DOHH2 (cell line): ENCODE results near the gene PKP4.

Experiments
- CTCF ChIP-seq: fragments of 200-600 bp; sonication (generic); IDR thresholded peaks from one replicate; pipeline ENCODE4 v1.5.1; 2014; ENCODE audit warnings: antibody characterized with exemption, mild to moderate bottlenecking, low read depth, low read length; ENCODE audit not compliant: poor library complexity, severe bottlenecking
- EZH2phosphoT487 ChIP-seq: fragments of 200-600 bp; sonication (generic); IDR thresholded peaks from 2 replicates; pipeline ENCODE4 v1.6.1; 2017; ENCODE audit warnings: borderline replicate concordance, mild to moderate bottlenecking, antibody characterized with exemption, low read length, moderate library complexity, mixed read lengths

- no peak for TF ChIP-seq CTCF
- no peak for TF ChIP-seq EZH2phosphoT487
Observed at GRCh38 chr2:158714420-158714819, 257.7 kb downstream of the PKP4 start.
